Measurements from ENCODE around the gene CCDC149.

GRCh38 chr4:24768604-24769003 is 144.2 kb downstream of the CCDC149 start:
- TF ChIP-seq ZFP3 (CRISPR knock-in tag; IDR thresholded peaks at IDR 0.05) (no peak), BACH2 (CRISPR knock-in tag; IDR thresholded peaks at IDR 0.05; ENCODE audit: borderline replicate concordance) (no peak), RARB (CRISPR knock-in tag; IDR thresholded peaks at IDR 0.05) (no peak)

Data from SK-N-SH treated with all-trans-retinoic acid at 6 μM for 48 hours (cell line).